Endometrial microvascular endothelial cells (primary cell): ENCODE measurements around the gene CAPZA1. TPM values are rescaled to one million over a fixed set of nuclear protein-coding genes. Genes with fewer than 3 reads are reported as not detected.

Source experiments
- in situ Hi-C: cut with HindIII; loops from 2 replicates; pipeline ENCODE4 v1.10.0; 2017; ENCODE audit warnings: low sequenced_read_pairs, low pct_unique_long_range_greater_than_20kb; ENCODE audit errors: inconsistent ontology term
- total RNA-seq: library from RNA; depleted of rRNA; stranded (reverse); fragments of >200 nt; gene quantifications from one replicate; pipeline ENCODE4 v1.2.3, GENCODE V29; 2015; ENCODE audit errors: inconsistent ontology term

The CAPZA1 gene
- total RNA-seq, 1 donor from 2014 or later: 295 TPM

DNA sequence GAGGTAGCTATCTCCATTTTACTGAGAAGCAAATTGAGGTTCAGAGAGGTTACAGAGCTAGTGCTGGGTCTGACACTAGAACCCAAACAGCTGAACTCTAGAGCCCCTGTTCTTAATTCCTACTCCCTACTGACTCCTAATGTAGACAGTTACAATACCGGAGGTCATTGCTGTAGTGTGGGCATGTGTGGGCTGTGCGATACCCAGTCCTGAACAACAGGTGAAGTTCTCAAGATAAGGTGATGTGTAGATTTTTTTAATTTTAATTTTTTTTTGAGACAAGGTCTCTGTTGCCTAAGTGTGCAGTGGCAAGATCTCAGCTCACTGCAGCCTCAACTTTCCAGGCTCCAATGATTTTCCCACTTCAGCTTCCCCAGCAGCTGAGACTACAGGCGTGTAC is 88.9 kb downstream of the CAPZA1 start:
- in situ Hi-C loops: no loop called here

DNA sequence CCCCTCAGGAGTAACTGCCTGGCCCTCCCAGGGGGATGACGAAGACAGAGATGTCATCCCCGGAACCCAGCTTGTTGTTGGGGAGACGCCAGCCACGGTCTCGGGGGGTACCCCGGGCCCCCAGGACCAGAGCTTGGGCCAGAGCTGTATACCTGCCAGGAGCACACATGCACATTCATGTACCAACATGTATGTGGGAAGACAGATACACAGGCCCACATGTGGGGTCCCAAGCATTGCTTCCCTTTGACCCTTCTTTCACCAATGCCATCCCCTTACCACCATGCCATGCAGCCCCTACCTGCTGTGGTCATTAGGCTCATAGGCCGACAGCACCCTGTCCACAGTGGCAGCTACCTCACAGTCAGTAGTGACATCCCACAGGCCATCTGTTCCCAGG is 90.5 kb downstream of the CAPZA1 start:
- in situ Hi-C loops: loop anchor here (10.0 kb wide), 2 partner anchors 165 to 335 kb away; no protein-coding TSS in a partner anchor

DNA sequence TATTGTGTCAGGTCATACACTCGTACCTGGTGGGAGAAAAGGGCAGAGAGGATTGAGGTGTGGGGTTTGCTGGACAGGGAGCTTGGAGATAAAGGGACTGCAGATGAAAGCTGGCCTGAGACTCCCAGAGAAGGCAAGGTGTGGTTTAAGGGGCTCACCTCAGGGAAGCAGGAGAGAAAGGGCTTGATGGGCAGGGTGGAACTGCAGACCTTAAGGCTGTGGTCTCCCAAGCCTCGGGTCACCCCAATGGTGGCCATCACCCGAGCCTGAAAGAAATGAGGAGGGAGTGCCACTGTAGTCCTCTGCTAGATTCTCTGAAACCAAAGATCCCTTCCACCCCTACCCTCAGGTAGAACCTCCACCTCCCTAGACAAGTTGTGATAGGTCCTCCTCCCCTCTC is 91.0 kb downstream of the CAPZA1 start:
- in situ Hi-C loops: loop anchor here (10.0 kb wide), 2 partner anchors 164 to 334 kb away; no protein-coding TSS in a partner anchor

DNA sequence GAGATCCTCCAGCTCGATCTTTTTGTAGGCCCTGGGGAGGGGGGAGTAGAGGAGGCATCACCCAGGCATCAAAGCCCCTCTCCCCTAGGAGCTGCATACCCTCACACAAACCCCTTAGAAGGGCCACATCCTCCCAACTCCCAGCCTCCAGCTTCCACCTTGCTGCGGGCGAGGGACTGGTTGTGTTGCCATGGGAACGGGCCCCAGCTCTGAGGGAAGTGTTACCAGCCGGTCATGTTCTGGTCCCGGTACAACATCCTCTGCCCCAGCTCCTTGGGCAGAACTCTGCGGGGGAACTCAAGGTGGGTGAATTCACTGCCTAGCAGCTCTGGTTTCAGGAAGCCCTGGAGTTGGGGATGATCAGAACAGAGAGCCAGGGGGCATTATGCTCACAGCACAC is 91.4 kb downstream of the CAPZA1 start:
- in situ Hi-C loops: loop anchor here (10.0 kb wide), 2 partner anchors 164 to 334 kb away; no protein-coding TSS in a partner anchor

DNA sequence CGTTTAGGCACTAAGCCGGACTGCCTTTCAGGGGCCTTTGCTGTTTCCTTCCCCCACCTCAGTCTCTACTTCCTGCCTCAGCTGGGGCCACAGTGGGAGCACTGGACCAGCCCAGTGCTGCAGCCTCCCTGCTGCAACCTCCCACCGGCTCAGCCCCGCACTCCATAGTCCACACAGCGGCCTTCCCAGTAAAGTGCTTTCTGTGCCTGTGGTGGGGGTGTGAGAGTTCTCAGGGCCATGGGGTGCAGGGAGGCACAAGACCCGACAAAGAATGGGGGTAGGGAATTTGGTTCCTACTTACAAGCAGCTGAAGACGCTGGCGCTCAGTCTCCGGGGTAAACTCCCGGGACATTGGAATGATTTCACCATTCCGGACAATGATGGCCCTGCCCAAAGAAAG is 92.0 kb downstream of the CAPZA1 start:
- in situ Hi-C loops: loop anchor here (10.0 kb wide), 2 partner anchors 163 to 333 kb away; no protein-coding TSS in a partner anchor

DNA sequence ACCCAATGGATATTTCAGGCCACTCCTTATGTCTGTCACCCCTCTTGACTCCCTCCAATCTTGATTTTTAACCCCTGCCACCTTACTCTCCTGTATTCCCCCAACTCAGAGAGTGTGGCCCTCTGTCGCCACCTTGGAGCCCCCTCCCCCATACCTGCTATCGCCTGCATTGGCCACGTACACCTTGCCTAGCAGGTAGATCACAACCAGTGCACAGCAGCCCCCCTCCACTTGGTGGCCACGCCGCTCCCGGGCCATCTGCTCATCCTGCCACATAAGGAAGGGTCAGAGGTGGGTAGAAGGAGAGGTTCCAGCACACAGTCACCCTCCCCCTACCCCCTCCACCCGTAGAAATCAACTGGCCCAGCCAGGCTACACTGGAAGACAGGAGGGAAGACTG is 92.6 kb downstream of the CAPZA1 start:
- in situ Hi-C loops: loop anchor here (10.0 kb wide), 2 partner anchors 163 to 333 kb away; no protein-coding TSS in a partner anchor

DNA sequence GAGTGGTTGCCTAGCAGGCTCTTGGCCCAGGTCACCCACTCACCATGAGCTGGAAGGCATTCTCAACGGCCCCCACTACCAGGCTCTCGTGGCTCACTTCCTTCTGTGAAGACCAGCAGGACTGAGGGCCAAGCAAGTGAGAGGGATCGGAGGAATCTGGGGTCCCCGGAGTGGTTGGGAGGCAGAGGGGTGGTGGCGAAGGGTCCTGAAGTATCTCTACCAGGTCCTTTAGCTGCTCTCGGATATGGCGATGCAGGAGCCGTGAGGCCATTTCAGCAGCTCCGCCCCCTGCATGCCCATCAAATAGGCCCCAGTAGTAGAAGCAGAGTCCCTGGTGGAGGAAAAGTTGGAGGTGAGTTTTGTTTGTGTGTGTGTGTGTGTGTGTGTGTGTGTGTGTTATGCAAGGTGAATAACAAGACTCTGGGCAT is 93.1 kb downstream of the CAPZA1 start:
- in situ Hi-C loops: loop anchor here (10.0 kb wide), 2 partner anchors 162 to 332 kb away; no protein-coding TSS in a partner anchor

DNA sequence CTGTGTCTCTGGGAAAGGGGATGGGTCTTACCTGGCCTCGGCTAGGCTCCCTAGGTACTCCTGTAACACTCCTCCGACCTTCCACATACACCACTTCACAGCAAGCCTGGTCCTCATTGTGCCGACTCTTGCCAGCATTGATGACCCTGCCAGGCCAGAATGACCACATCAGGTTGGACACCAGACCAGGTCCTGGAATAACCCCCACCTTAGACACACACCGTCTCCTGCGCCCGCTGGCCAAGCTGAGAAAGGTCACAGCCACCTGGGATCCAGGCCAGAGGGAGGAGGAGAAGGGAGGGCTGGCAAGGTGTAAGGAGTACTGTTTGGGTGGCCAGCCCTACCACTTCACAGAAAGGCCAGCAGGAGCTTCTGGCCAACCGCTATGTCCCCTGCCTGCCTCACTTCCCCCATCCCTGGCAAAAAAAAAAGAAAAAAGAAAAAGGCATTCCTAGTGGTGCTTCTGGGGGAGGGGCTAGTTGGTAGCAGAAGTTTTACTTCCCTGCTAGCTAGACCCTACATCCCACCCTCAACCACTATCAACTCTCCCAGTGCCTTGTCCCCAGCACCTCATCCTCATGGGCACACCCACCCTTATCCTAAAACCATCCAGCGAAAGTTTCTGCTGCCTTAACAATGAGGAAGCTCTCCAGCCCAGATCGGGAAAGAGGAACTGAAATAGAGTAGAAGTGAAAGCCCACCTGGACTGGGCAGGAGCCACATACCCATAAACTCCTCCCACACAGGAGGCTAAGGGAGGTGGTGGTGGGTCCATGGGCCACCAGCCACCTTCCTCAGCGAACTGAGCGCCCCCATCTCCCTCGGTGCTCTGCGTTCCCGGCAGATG is 94.1 kb downstream of the CAPZA1 start:
- in situ Hi-C loops: loop anchor here (10.0 kb wide), 2 partner anchors 161 to 331 kb away; no protein-coding TSS in a partner anchor

DNA sequence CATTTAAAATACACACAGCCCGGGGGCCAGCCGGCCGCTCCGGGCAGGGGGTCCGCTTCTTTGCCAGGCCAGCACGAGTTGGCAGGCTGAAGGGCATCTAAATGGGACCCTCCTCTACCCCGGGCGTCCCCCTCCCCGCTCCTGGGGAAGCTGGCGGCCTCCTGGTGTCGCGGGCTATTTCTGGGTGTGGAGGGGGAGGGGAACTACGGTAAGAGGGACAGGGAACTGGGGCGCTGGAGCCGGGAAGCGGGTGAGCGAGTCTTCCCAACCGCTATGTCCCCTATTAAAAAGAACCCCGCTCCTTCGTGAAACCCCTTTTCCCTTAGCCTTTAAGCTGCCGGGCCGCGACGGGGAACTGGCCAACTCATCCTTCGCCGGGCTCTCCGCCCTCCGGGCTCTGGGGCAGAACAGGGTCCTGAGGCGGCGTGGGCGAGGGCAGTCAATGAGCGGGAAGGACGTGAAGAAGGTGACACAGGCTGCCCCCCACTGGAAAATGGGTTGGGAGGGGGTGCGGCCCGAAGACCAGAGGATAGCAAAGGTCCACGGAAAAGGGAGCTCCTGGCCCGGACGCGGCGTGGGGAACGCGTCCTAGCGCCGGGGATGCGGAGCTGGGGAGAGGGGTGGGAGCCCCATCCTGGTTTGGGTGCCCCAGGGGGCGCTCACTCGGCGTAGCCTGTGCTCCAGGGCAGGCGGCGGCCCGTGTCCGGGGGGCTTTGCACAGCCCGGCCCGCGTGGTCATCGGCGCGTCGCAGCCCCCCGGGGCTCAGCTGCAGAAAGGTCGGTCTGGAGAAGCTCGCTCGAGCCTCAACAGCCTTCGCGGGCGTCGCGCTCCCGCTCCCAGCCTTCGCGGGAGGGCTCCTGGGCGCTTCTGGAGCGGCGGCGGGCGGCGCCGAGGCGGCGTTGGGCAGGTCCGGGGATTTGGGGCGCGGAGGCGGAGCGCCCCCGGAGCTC is 95.0 kb downstream of the CAPZA1 start:
- in situ Hi-C loops: loop anchor here (10.0 kb wide), 2 partner anchors 160 to 330 kb away; no protein-coding TSS in a partner anchor

DNA sequence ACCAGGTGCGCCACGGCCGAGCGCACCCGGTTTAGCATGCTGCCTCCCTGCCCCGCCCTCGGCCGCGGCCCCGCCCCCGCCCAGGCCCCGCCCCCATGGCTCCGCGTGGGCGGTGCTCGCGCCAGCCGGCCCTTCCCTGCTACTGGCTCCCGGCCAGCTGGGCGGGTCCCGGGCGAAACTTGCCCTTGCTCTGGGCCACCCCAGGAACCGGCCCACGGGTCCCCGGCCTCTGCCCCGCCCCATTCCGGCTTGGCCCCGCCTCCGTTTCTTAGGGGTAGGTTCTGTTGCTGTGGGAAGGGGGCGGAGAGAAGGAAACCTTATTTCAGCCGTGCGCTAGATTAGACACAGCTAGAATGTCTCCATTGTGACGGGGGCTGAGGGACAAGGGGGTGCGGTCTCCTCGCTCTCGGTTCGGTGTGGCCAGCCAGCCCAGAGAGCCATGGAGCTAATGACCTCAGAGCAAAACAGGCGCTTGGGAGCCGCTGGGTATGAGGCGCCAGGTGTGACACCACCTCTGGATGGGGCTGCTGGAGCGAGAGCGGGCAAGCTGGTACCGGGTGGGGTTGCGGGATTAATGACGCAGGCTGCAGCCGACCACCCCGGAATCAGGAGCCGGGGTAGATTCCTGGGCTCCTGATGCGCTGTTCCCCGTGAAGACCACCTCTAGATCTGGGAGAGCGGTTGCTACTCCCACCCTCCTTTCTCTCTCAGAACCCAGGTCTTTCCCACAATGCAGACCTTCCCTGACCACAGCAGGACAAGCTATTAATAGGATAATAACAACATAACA is 95.8 kb downstream of the CAPZA1 start, which contains the start of gene PPM1J:
PPM1J (minus strand) TSS at position 69 of the 790 bp plus-strand sequence; CDS start at position 38, 31 bp downstream.
- in situ Hi-C loops: loop anchor here (10.0 kb wide), 2 partner anchors 159 to 329 kb away; no protein-coding TSS in a partner anchor

DNA sequence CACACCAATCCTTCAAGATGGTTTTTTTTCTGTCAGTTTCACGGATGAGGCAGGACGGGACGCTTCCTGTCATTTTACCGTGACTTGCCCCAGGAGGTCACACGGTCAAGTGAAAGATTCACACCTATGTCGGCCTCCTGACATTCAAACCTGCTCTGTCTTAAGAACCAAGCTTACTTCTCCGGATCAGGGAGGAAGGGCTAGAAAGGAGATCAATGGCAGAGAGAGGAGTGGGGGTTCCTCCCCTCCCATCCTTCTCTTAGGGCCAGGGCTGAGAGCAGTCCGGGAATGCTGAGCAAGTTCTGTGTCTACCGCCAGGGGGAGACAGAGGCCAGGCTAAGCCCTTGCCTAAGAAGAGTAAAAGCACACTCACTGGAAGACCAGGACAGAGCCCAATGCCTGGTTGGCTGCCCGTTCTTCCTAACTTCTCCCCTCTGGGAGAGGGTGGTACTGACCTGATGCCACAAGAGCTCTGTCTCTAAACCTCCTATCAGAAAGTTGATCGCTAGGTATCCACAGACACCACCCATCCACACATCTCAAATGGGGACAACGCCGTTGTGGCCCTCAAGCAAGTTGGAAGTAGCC is 96.6 kb downstream of the CAPZA1 start:
- in situ Hi-C loops: loop anchor here (10.0 kb wide), 2 partner anchors 159 to 329 kb away; no protein-coding TSS in a partner anchor

DNA sequence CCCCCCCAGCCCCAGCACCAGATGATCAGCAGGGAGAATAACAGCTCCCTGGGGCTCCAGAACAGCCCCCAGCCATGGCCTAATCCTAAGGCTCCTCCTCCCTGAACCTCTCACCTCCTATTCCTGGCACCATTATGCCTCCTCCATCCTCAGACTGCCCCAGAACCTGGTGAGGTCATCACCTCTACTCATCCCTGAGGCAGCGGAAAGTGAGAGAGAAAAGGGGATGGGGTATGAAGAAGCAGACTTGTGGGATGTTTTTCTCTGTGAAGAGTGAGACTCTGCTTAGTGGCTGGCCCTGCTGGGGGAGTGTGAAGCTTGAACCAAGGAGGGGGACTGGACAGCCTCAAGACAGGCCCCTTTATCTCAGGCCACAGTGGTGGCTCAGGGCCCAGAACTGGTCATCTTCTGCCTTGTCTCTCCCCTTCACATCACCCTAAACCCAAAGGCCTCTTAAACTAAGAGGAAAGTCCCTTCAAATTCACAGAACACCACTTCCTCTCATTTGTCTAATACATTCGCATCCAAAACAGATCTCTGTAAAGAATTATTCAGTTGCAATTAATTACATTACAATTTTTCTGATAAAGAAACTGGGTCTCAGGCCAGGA is 97.7 kb downstream of the CAPZA1 start:
- in situ Hi-C loops: loop anchor here (10.0 kb wide), 2 partner anchors 157 to 327 kb away; no protein-coding TSS in a partner anchor

DNA sequence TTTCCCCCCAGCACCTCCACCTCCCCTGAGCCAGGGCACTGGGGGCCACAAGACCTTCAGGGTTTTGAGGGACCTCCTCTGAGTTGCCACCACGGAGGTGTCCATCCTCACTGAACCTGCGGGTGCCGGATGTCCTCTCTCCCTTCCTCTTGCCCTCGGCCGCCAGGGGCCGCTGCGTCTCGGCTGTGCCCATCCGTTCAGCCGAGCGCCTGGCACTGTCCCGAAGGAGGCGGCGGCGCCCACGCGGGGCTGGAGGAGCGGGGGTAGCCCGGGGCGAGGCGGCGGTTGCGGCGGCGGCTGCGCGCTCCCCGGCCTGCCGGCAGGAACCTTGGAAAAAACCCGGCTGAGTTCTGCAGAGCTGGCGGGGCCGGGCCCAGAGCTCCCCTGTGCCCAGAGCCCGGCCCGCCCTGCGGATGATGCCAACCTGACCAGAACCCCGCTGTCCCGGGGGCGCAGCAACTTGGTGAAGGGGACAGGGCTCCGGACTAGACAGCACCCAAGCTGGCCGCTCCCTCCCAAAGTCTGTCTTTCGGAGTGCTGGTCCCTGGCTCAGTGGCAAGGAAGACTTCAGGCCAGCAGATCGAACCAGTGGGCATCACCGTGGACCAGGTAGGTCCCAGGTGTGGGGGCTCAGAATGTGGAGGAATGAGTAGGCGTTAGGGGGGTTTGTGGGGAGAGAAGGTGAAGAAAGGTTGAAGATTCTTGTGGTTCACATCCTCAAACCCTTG is 99.2 kb downstream of the CAPZA1 start:
- in situ Hi-C loops: loop anchor here (10.0 kb wide), 2 partner anchors 156 to 326 kb away; no protein-coding TSS in a partner anchor

DNA sequence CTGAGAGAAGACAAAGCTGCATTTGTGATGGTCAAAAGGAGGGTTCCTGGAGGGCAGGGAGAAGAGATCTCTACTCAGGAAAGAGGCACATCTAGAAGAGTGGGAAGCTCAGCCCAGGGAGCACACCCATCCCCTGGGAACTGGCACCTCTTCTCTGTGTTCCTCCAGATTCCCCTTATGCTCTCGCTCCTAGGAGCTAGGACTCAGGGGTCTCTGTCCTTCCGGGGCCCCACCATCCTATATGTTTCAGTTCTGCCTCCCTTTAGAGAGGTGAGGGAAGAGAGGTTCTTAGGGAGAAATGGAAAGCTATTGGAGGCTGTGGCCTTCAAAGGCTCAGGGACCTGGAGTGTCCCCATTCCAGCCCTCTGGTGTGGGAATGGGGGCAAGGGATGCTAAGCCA is 100.1 kb downstream of the CAPZA1 start:
- in situ Hi-C loops: loop anchor here (10.0 kb wide), 2 partner anchors 155 to 325 kb away; no protein-coding TSS in a partner anchor

DNA sequence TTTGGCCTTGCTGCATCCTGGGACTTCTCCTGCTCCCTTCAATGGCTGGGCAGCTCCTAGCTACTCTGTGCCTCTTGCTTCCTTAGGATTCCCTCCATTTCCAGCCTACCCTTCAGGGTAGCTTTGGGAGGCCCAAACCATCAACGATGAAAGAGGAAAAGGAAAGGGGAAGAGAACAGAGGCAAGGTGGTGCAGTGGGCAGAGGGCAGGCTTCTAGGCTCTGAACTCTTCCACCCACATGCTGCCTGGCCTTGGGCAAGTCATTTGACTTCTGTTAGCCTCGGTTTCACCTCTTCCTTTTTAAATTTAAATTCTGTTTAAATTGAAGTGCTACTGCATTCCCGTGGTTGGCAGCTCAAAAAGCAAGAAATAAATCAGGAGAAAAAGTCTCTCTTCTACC is 101.2 kb downstream of the CAPZA1 start:
- in situ Hi-C loops: no loop called here
